ENCODE measurements around the gene NDRG4. TPM values are rescaled to one million over a fixed set of nuclear protein-coding genes. Genes with fewer than 3 reads are reported as not detected.

NDRG4 gene
- total and polyA plus RNA-seq, 2 of the 13 experiments (the other 11 are each of a cell fraction or from before 2014, with no cell fraction given): 1.7 to 2.7 TPM

GRCh38 chr16:58515871-58516767 lies 16.2 kb downstream of the NDRG4 start (continued):
- TF ChIP-seq ZNF687 (CRISPR knock-in tag; IDR thresholded peaks at IDR 0.05) (peak; percentile 11; the same call in 1 of the 2 replicates), ZFP41 (CRISPR knock-in tag; IDR thresholded peaks at IDR 0.05; ENCODE audit: borderline replicate concordance) (no peak), ZNF136 (CRISPR knock-in tag; IDR thresholded peaks at IDR 0.05; ENCODE audit: low read depth) (no peak), NRL (CRISPR knock-in tag; IDR thresholded peaks at IDR 0.05; ENCODE audit: borderline replicate concordance) (0 out of 2 replicates have a peak, but pooled peaks have one; percentile 49), NR2F6 (IDR thresholded peaks at IDR 0.05) (no peak), NR2F6 (CRISPR knock-in tag; IDR thresholded peaks at IDR 0.05) (peak; percentile 44; the same call in 1 of the 2 replicates), ZNF7 (CRISPR knock-in tag; IDR thresholded peaks at IDR 0.05) (0 out of 2 replicates have a peak, but pooled peaks have one; percentile 2), ZNF891 (CRISPR knock-in tag; IDR thresholded peaks at IDR 0.05) (peak; percentile 10; the same call in 1 of the 2 replicates), HOXA9 (CRISPR knock-in tag; IDR thresholded peaks at IDR 0.05; ENCODE audit: borderline replicate concordance) (peak; percentile 56), CHCHD3 (CRISPR knock-in tag; IDR thresholded peaks at IDR 0.05) (peak; percentile 89; the same call in 1 of the 2 replicates), NCOR1 (IDR thresholded peaks at IDR 0.05; ENCODE audit: borderline replicate concordance, low read length) (no peak), ZMYM3 (CRISPR knock-in tag; IDR thresholded peaks at IDR 0.05) (no peak), HOXA7 (CRISPR knock-in tag; IDR thresholded peaks at IDR 0.05) (peak; percentile 69), ZNF34 (CRISPR knock-in tag; IDR thresholded peaks at IDR 0.05; ENCODE audit: borderline replicate concordance) (0 out of 2 replicates have a peak, but pooled peaks have one; percentile 1), TOPORS (CRISPR knock-in tag; IDR thresholded peaks at IDR 0.05) (no peak), GMEB1 (CRISPR knock-in tag; IDR thresholded peaks at IDR 0.05; ENCODE audit: borderline replicate concordance) (no peak), DZIP1 (CRISPR knock-in tag; IDR thresholded peaks at IDR 0.05) (peak; percentile 84; the same call in 1 of the 2 replicates), NCOA1 (CRISPR knock-in tag; IDR thresholded peaks at IDR 0.05) (peak; percentile 15), SRSF4 (IDR thresholded peaks at IDR 0.05; ENCODE audit: low read depth, low read length, poor library complexity, severe bottlenecking) (peak; percentile 22)
